Transverse colon (tissue), 4 donors: ENCODE results near the gene LY6G6C. TPM values are rescaled to one million over a fixed set of nuclear protein-coding genes. Genes with fewer than 3 reads are reported as not detected.

ENCODE experiments used
- DNase-seq: peaks from one replicate; pipeline ENCODE4 v3.0.0-alpha.2; 2019
- H3K27ac ChIP-seq, 4 donors: fragments of 200-600 bp; sonication (generic); 2 replicates each; pipeline ENCODE4 v1.5.1; 2016 to 2018; ENCODE audit warnings: inconsistent platforms in 4 of 4
- H3K27me3 ChIP-seq: fragments of 200-600 bp; sonication (generic); 2 replicates; pipeline ENCODE4 v1.5.1; 2017; ENCODE audit warnings: inconsistent platforms
- H3K36me3 ChIP-seq, 4 donors: fragments of 200-600 bp; sonication (generic); 2 replicates each; pipeline ENCODE4 v1.5.1; 2017 to 2019; ENCODE audit warnings: inconsistent platforms in 4 of 4
- H3K4me1 ChIP-seq, 4 donors: fragments of 200-600 bp; sonication (generic); 2 replicates each; pipeline ENCODE4 v1.5.1; 2017 to 2020; ENCODE audit warnings: inconsistent platforms in 4 of 4
- H3K4me3 ChIP-seq, 4 donors: fragments of 200-600 bp; sonication (generic); 1 replicate in 1 of 4; 2 replicates in 3 of 4; pipeline versions ENCODE4 v1.5.1 to v1.6.1; 2017 to 2019; ENCODE audit warnings: inconsistent platforms in 4 of 4
- H3K9me3 ChIP-seq, 2 donors: fragments of 200-600 bp; sonication (generic); 2 replicates each; pipeline ENCODE4 v1.5.1; 2017 to 2019; ENCODE audit warnings: inconsistent platforms in 2 of 2
- CTCF ChIP-seq, 5 experiments: fragments of 200-600 bp in 3 of 5; fragments of 450-650 bp in 2 of 5; sonication (generic) in 3 of 5; IDR thresholded peaks; 1 replicate in 2 of 5; 2 replicates in 3 of 5; pipeline ENCODE4 v1.5.1; 2016 to 2017; ENCODE audit warnings: antibody characterized with exemption in 5 of 5, inconsistent platforms in 3 of 5, mild to moderate bottlenecking in 2 of 5, moderate library complexity in 1 of 5
- EP300 ChIP-seq: sonication (generic); formaldehyde crosslinking; IDR thresholded peaks from one replicate; pipeline ENCODE4 v1.6.1; 2017; ENCODE audit warnings: antibody characterized with exemption, low read depth
- POLR2A ChIP-seq: fragments of 450-650 bp; IDR thresholded peaks from one replicate; pipeline ENCODE4 v1.6.1; 2016; ENCODE audit warnings: antibody characterized with exemption, mild to moderate bottlenecking, moderate library complexity
- POLR2AphosphoS5 ChIP-seq, 3 donors: sonication (generic); formaldehyde crosslinking; IDR thresholded peaks; one replicate each; pipeline ENCODE4 v1.6.1; 2016; ENCODE audit warnings: antibody characterized with exemption in 3 of 3
- WGBS, 2 donors: methylation state at CpG; one replicate each; pipeline ENCODE4 v1.1.5; 2018; ENCODE audit warnings: low coverage in 1 of 2; 5-methylcytosine and 5-hydroxymethylcytosine counted together
- in situ Hi-C, 4 donors: fragments of 200-750 bp; cut with MboI; loops; one replicate each; pipeline versions ENCODE4 v1.15.0 to v1.15.1; 2017; ENCODE audit warnings: low sequenced_read_pairs in 3 of 4, low pct_ligation_motif_present in 1 of 4, low pct_unique_long_range_greater_than_20kb in 1 of 4
- intact Hi-C: fragments of 100-400 bp; cut with DNase I; formaldehyde crosslinking; loops from one replicate; pipeline ENCODE4 v1.15.1; 2023; ENCODE audit warnings: low total_unique reads
- total RNA-seq, 4 donors: library from RNA; depleted of rRNA; stranded (reverse); fragments of >200 nt; gene quantifications; one replicate each; pipeline ENCODE4 v1.1.0, GENCODE V29; 2016

LY6G6C gene
- total RNA-seq, 4 donors from 2014 or later = not detected

DNA sequence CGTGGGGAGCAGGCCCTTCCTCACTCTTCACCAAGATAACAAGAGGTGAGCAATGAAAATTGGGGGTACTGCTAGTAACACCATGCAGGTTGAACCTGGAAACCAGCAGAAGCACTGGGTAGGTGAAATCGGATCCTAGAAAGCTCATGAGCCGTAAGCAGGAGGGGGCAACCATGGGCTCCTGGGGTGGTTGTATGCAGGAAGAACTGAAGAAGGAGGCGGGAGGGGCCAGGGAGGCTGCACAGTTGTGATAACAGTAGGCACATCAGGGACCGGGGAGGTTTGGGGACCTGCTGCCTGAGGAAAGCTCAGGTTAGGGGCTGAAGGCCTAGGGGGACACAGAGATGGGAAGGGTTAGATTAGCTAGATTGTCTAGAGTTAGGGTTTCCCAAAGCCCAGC, 35.1 kb downstream of the LY6G6C start:
- TF ChIP-seq EP300 (no peak), POLR2AphosphoS5 (IDR thresholded peaks at IDR 0.05) (no peak), CTCF (IDR thresholded peaks at IDR 0.05) (no peak), POLR2A (no peak)
- H3K36me3 ChIP-seq = peaks cover 0 to 28% (median 14%) of the 10 kb centered on the region in 4 donors
- H3K27ac ChIP-seq = no peak overlapping the region
- no peak overlapping the region for H3K4me3 ChIP-seq
- no peaks in the 10 kb centered on the region for H3K27me3 ChIP-seq
- DNase-seq = no peak
- intact Hi-C loops = loop anchor here (10.0 kb wide), 1 partner anchor 148 kb away; no protein-coding TSS in a partner anchor
- WGBS, 2 donors = 61 to 87% methylated on average over 3 to 5 of the region's 5 CpGs
- in situ Hi-C loops = loop anchor here in 2 of 4 donors (5.0 to 10.0 kb wide), 2 partner anchors 78 to 81 kb away; partner anchors contain the start of gene SAPCD1 (in 1 of the 2)
- H3K9me3 ChIP-seq = no peaks in the 10 kb centered on the region
- H3K4me1 ChIP-seq = peaks cover 3 to 14% (median 4%) of the 10 kb centered on the region in 4 donors

DNA sequence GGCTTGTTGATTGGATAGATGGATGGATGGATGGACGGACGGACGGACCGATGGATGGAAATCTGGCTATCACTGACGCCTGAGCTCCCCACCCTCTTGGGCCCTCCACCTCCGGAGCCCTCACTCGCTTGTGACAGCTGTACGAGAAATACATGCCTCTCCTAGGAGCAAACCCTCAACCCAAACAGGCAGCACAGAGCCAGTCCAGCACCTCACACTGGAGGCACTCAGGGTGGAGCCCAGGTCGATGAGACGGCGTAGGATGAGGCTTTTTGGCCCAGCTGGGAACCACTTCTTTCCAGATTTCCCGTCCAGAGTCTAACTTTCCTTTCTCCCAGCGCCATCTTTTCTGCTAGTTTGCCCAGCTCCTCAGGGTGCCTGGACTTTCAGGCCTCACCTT, 38.0 kb downstream of the LY6G6C start:
- DNase-seq = no peak
- peaks cover 5 to 26% (median 11%) of the 10 kb centered on the region in 4 donors for H3K4me1 ChIP-seq
- no peaks in the 10 kb centered on the region for H3K9me3 ChIP-seq
- TF ChIP-seq EP300 (no peak), POLR2A (no peak), POLR2AphosphoS5 (IDR thresholded peaks at IDR 0.05) (no peak), CTCF (IDR thresholded peaks at IDR 0.05) (no peak)
- H3K27ac ChIP-seq = peak overlapping the region in 3 of 4 donors; percentile 26 to 78 (median 73)
- WGBS, 2 donors = 85 to 92% methylated on average over 7 to 13 of the region's 13 CpGs
- intact Hi-C loops (loop anchor here (10.0 kb wide), 1 partner anchor 151 kb away; no protein-coding TSS in a partner anchor), in situ Hi-C loops (loop anchor here in 1 of 4 donors (10.0 kb wide), 1 partner anchor 81 kb away; the partner anchor contains the start of gene SAPCD1)
- H3K36me3 ChIP-seq = peaks cover 0 to 17% (median 10%) of the 10 kb centered on the region in 4 donors
- no peaks in the 10 kb centered on the region for H3K27me3 ChIP-seq
- peak overlapping the region in 1 of 4 donors; percentile 43 for H3K4me3 ChIP-seq

DNA sequence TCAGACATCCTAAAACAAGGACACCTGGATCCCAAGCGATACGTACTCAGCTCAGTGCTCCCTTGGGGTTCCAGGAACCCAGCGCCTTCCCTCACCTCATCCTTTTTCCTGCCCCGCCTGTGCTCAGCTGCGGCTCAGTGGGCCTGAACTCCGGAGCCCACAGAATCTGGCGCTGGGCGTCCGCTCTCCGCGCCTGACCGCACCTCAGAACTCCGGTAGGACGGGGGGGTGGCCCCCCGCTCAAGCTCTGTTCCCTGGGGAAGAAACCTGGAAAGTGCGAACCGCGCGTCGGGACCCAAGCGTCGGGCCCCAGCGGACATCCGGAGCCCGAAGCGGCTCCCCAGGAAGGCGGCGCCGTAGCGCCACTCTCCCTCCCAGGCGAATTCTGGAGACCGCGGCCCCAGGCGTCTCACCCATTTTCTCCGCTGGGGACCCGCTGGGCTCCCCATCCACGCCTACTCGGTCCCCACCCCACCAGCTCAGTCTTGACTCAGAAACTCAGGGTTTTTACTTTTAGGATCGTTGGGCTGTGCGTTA, 40.3 kb downstream of the LY6G6C start:
- no peaks in the 10 kb centered on the region for H3K27me3 ChIP-seq
- peak overlapping the region; percentile 70 to 85 (median 78) for H3K27ac ChIP-seq
- peak; percentile 61 for DNase-seq
- in situ Hi-C loops (loop anchor here in 1 of 4 donors (10.0 kb wide), 1 partner anchor 84 kb away; the partner anchor contains the start of gene SAPCD1), intact Hi-C loops (loop anchor here (10.0 kb wide), 1 partner anchor 154 kb away; no protein-coding TSS in a partner anchor)
- TF ChIP-seq EP300 = no peak
- TF ChIP-seq POLR2AphosphoS5 (IDR thresholded peaks at IDR 0.05) = peak in 1 of 3 donors; percentile 5
- TF ChIP-seq POLR2A = peak; percentile 31
- TF ChIP-seq CTCF (IDR thresholded peaks at IDR 0.05) = peak in 1 of 5 experiments; percentile 19
- WGBS, 2 donors = 2% methylated on average over 21 of the region's 40 CpGs; no CpG with 5 or more reads in 1 of the 2 donors
- H3K4me3 ChIP-seq = peak overlapping the region; percentile 42 to 63 (median 43)
- peaks cover 0 to under 1% (median 0%) of the 10 kb centered on the region in 4 donors for H3K36me3 ChIP-seq
- peaks cover 5 to 26% (median 11%) of the 10 kb centered on the region in 4 donors for H3K4me1 ChIP-seq
- H3K9me3 ChIP-seq = no peaks in the 10 kb centered on the region
